Measurements from ENCODE around the gene C11orf24.

The C11orf24 gene

GRCh38 chr11:68260484-68260883, 11.3 kb downstream of the C11orf24 start:
- DNase-seq (ENCODE audit: low spot score), result no peak
- TF ChIP-seq CTCF (IDR thresholded peaks at IDR 0.05; ENCODE audit: extremely low read depth, insufficient read depth, missing control alignments), result no peak
- in situ Hi-C loops (cut with MboI; ENCODE audit: low pct_unique_long_range_greater_than_20kb, low sequenced_read_pairs, unreplicated experiment), result no loop called here

- in situ Hi-C loops (cut with MboI; ENCODE audit: low pct_unique_long_range_greater_than_20kb, low sequenced_read_pairs, unreplicated experiment), result loop anchor here (10.0 kb wide), 1 partner anchor 125 kb away; no protein-coding TSS in a partner anchor
- no peak for DNase-seq (ENCODE audit: low spot score)
- TF ChIP-seq CTCF (IDR thresholded peaks at IDR 0.05; ENCODE audit: extremely low read depth, insufficient read depth, missing control alignments), result no peak
These were observed 12.4 kb downstream of the C11orf24 start for GRCh38 chr11:68259122-68259959.

GRCh38 chr11:68258363-68258765, 13.4 kb downstream of the C11orf24 start:
- TF ChIP-seq CTCF (IDR thresholded peaks at IDR 0.05; ENCODE audit: extremely low read depth, insufficient read depth, missing control alignments), result no peak
- in situ Hi-C loops (cut with MboI; ENCODE audit: low pct_unique_long_range_greater_than_20kb, low sequenced_read_pairs, unreplicated experiment), result loop anchor here (10.0 kb wide), 1 partner anchor 126 kb away; no protein-coding TSS in a partner anchor
- no peak for DNase-seq (ENCODE audit: low spot score)

- DNase-seq (ENCODE audit: low spot score), result peak; percentile 85
- in situ Hi-C loops (cut with MboI; ENCODE audit: low pct_unique_long_range_greater_than_20kb, low sequenced_read_pairs, unreplicated experiment), result loop anchor here (10.0 kb wide), 1 partner anchor 127 kb away; no protein-coding TSS in a partner anchor
- TF ChIP-seq CTCF (IDR thresholded peaks at IDR 0.05; ENCODE audit: extremely low read depth, insufficient read depth, missing control alignments), result peak; percentile 83
These were observed 14.1 kb downstream of the C11orf24 start for GRCh38 chr11:68257477-68258362.

- no peak for DNase-seq (ENCODE audit: low spot score)
- TF ChIP-seq CTCF (IDR thresholded peaks at IDR 0.05; ENCODE audit: extremely low read depth, insufficient read depth, missing control alignments), result no peak
- in situ Hi-C loops (cut with MboI; ENCODE audit: low pct_unique_long_range_greater_than_20kb, low sequenced_read_pairs, unreplicated experiment), result loop anchor here (10.0 kb wide), 1 partner anchor 128 kb away; no protein-coding TSS in a partner anchor
These were observed 15.4 kb downstream of the C11orf24 start for GRCh38 chr11:68256331-68256741.

GRCh38 chr11:68255526-68255925, 16.2 kb downstream of the C11orf24 start:
- TF ChIP-seq CTCF (IDR thresholded peaks at IDR 0.05; ENCODE audit: extremely low read depth, insufficient read depth, missing control alignments), result no peak
- in situ Hi-C loops (cut with MboI; ENCODE audit: low pct_unique_long_range_greater_than_20kb, low sequenced_read_pairs, unreplicated experiment), result loop anchor here (10.0 kb wide), 1 partner anchor 129 kb away; no protein-coding TSS in a partner anchor
- no peak for DNase-seq (ENCODE audit: low spot score)
